HFFc6 (cell line): ENCODE results near the gene CIB1. TPM values are rescaled to one million over a fixed set of nuclear protein-coding genes. Genes with fewer than 3 reads are reported as not detected.
A peak's percentile ranks its signal among the peaks of the same experiment; 100 is the strongest.

Source experiments
- DNase-seq: peaks from one replicate; pipeline ENCODE4 v3.0.0-alpha.2; 2018
- H3K27ac Mint-ChIP-seq: 2 replicates; pipeline ENCODE4 v1.8.0; 2020; ENCODE audit warnings: mild to moderate bottlenecking, mixed read lengths
- H3K27me3 Mint-ChIP-seq: 2 replicates; pipeline ENCODE4 v1.8.0; 2021; ENCODE audit warnings: mild to moderate bottlenecking, moderate library complexity, mixed read lengths; ENCODE audit not compliant: insufficient read depth
- H3K36me3 Mint-ChIP-seq: 2 replicates; pipeline ENCODE4 v1.8.0; 2021; ENCODE audit warnings: low read depth, mixed read lengths
- H3K4me1 Mint-ChIP-seq: 2 replicates; pipeline ENCODE4 v1.8.0; 2020; ENCODE audit warnings: low read depth, mixed read lengths
- H3K4me3 Mint-ChIP-seq: 2 replicates; pipeline ENCODE4 v1.8.0; 2020; ENCODE audit warnings: mild to moderate bottlenecking, moderate library complexity, mixed read lengths
- H3K9me3 Mint-ChIP-seq: 2 replicates; pipeline ENCODE4 v1.8.0; 2020; ENCODE audit warnings: mild to moderate bottlenecking, mixed read lengths
- CTCF ChIP-seq: fragments of 200-600 bp; sonication (generic); IDR thresholded peaks from 2 replicates; pipeline ENCODE4 v1.5.0; 2021; ENCODE audit warnings: antibody characterized with exemption, mild to moderate bottlenecking
- total RNA-seq, 6 experiments: library from RNA; stranded (reverse); fragmentation: NEBNext Ultra II Directional; extraction: Animal tissue kit (Norgen Biotek cat#: 25700); gene quantifications; 2 replicates in 1 of 6; 3 replicates in 5 of 6; pipeline ENCODE4 v1.2.3, GENCODE V29; 2021

The CIB1 gene
- total RNA-seq, 6 experiments from 2014 or later = 73.5 to 82.2 (median 76.9) TPM

DNA sequence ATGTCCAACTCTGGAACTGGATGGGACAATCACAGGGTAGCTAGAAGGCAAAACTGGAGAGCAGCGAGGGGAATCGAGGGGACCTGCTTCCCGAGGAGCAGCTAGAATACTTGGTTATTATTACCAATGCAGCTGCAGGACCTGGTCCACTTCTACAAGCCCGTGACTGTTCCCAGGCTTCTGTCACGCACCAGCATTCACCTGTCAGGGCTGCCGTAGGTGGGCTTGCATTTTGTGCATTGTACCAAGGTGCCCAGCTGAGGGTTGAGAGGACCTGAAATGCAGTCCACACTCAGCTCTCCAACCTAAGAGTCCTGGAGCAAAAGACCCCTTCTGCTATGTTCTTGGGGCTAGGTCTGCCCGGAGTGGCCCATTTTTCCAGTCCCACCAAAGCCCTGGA lies 30.3 kb downstream of the CIB1 start:
- H3K4me3 Mint-ChIP-seq = no peak overlapping the region

GRCh38 chr15:90202929-90203328 lies 30.8 kb downstream of the CIB1 start:
- Mint-ChIP-seq H3K4me3 (peak overlapping the region; percentile 86; the same call in 1 of the 2 replicates), H3K4me1 (peaks cover 16% of the 10 kb centered on the region), H3K9me3 (no peaks in the 10 kb centered on the region), H3K36me3 (no peaks in the 10 kb centered on the region; the same call in 1 of the 2 replicates), H3K27me3 (peaks cover 4% of the 10 kb centered on the region), H3K27ac (no peak overlapping the region)
- no peak for TF ChIP-seq CTCF
- DNase-seq = no peak

More for the DNA sequence above, 30.3 kb downstream of the CIB1 start:
- Mint-ChIP-seq H3K4me1 (peaks cover 10% of the 10 kb centered on the region), H3K27me3 (peaks cover 4% of the 10 kb centered on the region), H3K36me3 (no peaks in the 10 kb centered on the region; the same call in 1 of the 2 replicates), H3K27ac (no peak overlapping the region), H3K9me3 (no peaks in the 10 kb centered on the region)
- no peak for TF ChIP-seq CTCF
- no peak for DNase-seq

- Mint-ChIP-seq H3K27me3 (peaks cover 4% of the 10 kb centered on the region), H3K4me1 (peaks cover 16% of the 10 kb centered on the region), H3K4me3 (peak overlapping the region; percentile 86), H3K27ac (no peak overlapping the region), H3K36me3 (no peaks in the 10 kb centered on the region; the same call in 1 of the 2 replicates), H3K9me3 (no peaks in the 10 kb centered on the region)
- DNase-seq = no peak
- TF ChIP-seq CTCF = no peak
Observed at GRCh38 chr15:90201944-90202375, 31.8 kb downstream of the CIB1 start.

GRCh38 chr15:90201130-90201943 lies 32.4 kb downstream of the CIB1 start, which contains the start of gene SEMA4B:
SEMA4B (plus strand) TSS chr15:90201330; CDS start chr15:90201579, 249 bp downstream.
- H3K9me3 Mint-ChIP-seq = no peaks in the 10 kb centered on the region
- no peak for TF ChIP-seq CTCF
- no peaks in the 10 kb centered on the region; the same call in 1 of the 2 replicates for H3K36me3 Mint-ChIP-seq
- H3K27me3 Mint-ChIP-seq = peaks cover 4% of the 10 kb centered on the region
- peak within 1 kb of the TSS; percentile 86 for H3K4me3 Mint-ChIP-seq
- H3K27ac Mint-ChIP-seq = peak within 1 kb of the TSS; percentile 65
- DNase-seq = no peak
- peaks cover 16% of the 10 kb centered on the region for H3K4me1 Mint-ChIP-seq

- Mint-ChIP-seq H3K36me3 (no peaks in the 10 kb centered on the region), H3K27me3 (peaks cover 4% of the 10 kb centered on the region), H3K4me3 (peak overlapping the region; percentile 86), H3K27ac (peak overlapping the region; percentile 65), H3K9me3 (no peaks in the 10 kb centered on the region), H3K4me1 (peaks cover 16% of the 10 kb centered on the region)
- TF ChIP-seq CTCF = no peak
- no peak for DNase-seq
Observed at GRCh38 chr15:90200534-90201129, 33.1 kb downstream of the CIB1 start.
